GM06990 (cell line): ENCODE data around the gene DEFB119.
"Not testable (repeated sequence)": the region's sequence is repeated elsewhere in the genome, so short reads cannot be mapped to it uniquely, and the experiment has no call there.

Experiments
- DNase-seq: peaks from one replicate; pipeline ENCODE4 v3.0.0-alpha.2; 2011; ENCODE audit not compliant: insufficient read length; ENCODE audit errors: extremely low read depth
- H3K27me3 ChIP-seq: replicated peaks from 2 replicates; pipeline ENCODE4 v1.6.0; 2011; ENCODE audit warnings: low read length; ENCODE audit not compliant: control insufficient read depth, insufficient read depth
- H3K36me3 ChIP-seq: 2 replicates; pipeline ENCODE4 v1.5.1; 2011; ENCODE audit warnings: low read length; ENCODE audit not compliant: control insufficient read depth, insufficient read depth
- H3K4me3 ChIP-seq: replicated peaks from 2 replicates; pipeline ENCODE4 v1.5.1; 2011; ENCODE audit warnings: low read depth, mild to moderate bottlenecking, control low read depth, low read length
- TF ChIP-seq, protein P1 (sequence below): IDR thresholded peaks from 2 replicates; pipeline ENCODE4 v1.5.1; 2011; ENCODE audit warnings: low read length, control low read depth, mild to moderate bottlenecking, inconsistent platforms; ENCODE audit not compliant: insufficient read depth, poor library complexity, severe bottlenecking

DEFB119 gene, protein sequence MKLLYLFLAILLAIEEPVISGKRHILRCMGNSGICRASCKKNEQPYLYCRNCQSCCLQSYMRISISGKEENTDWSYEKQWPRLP

DNA sequence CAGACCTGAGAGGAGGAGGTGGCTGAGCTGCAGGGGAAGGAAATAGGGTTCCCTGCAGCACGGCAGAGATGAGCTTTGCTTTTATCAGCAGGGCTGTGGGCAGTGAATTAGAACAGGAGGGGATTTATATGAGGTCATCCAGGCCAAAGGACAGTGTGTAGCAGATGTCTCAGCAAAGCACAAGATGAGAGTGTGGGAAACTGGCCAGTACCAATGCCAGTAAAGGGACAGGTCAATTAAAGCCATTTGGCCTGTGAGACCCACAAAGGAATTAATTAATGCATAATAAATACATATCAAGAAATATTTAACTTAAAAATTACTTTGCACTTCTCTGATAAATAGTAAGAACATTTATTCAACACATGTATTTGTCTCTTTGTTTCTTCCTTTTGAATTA lies at the start of gene DEFB119:
TSS of gene DEFB119 (minus strand) at position 101 of the 400 bp plus-strand sequence. CDS start 107 bp downstream, outside the sequence.
- TF ChIP-seq, protein P1, sequence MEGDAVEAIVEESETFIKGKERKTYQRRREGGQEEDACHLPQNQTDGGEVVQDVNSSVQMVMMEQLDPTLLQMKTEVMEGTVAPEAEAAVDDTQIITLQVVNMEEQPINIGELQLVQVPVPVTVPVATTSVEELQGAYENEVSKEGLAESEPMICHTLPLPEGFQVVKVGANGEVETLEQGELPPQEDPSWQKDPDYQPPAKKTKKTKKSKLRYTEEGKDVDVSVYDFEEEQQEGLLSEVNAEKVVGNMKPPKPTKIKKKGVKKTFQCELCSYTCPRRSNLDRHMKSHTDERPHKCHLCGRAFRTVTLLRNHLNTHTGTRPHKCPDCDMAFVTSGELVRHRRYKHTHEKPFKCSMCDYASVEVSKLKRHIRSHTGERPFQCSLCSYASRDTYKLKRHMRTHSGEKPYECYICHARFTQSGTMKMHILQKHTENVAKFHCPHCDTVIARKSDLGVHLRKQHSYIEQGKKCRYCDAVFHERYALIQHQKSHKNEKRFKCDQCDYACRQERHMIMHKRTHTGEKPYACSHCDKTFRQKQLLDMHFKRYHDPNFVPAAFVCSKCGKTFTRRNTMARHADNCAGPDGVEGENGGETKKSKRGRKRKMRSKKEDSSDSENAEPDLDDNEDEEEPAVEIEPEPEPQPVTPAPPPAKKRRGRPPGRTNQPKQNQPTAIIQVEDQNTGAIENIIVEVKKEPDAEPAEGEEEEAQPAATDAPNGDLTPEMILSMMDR, result no peak
- no peak within 1 kb of the TSS for H3K4me3 ChIP-seq
- H3K27me3 ChIP-seq, result no peaks in the 10 kb centered on the region
- no peak for DNase-seq
- no peaks in the 10 kb centered on the region for H3K36me3 ChIP-seq

DNA sequence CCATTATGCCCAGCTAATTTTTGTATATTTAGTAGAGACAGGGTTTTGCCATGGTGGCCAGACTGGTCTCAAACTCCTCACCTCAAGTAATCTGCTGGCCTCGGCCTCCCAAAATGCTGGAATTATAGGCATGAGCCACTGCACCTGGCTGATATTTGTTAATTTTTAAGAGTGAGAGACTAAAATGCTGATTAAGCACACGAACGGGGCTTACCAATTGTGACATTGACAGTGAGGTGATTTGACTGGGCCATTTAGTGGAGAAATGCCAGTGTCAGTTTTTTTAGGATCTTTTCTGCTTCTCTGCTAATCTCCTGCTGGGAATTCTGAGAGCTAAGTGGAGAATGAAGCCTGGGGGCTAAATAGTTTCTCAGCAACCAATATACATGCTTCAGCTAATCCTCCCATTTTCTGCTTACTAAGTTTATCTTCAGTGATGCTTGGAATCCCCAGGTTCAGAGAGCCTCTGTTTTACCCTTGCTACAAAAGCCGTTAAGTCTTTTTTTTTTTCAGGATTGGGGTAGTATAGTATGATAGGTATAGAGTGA lies 40.3 kb upstream of the DEFB119 start:
- H3K36me3 ChIP-seq, result no peaks in the 10 kb centered on the region
- H3K27me3 ChIP-seq, result no peaks in the 10 kb centered on the region
- TF ChIP-seq, protein P1, result no peak
- H3K4me3 ChIP-seq, result no peak overlapping the region
- DNase-seq, result no peak

DNA sequence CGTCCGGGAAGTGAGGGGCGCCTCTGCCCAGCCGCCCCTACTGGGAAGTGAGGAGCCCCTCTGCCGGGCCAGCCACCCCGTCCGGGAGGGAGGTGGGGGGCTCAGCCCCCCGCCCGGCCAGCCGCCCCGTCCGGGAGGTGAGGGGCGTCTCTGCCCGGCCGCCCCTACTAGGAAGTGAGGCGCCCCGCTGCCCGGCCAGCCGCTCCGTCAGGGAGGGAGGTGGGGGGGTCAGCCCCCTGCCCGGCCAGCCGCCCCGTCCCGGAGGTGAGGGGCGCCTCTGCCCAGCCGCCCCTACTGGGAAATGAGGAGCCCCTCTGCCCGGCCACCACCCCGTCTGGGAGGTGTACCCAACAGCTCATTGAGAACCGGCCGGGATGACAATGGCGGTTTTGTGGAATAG lies 37.2 kb upstream of the DEFB119 start:
- H3K36me3 ChIP-seq, H3K27me3 ChIP-seq, H3K4me3 ChIP-seq, DNase-seq: not testable (repeated sequence)

DNA sequence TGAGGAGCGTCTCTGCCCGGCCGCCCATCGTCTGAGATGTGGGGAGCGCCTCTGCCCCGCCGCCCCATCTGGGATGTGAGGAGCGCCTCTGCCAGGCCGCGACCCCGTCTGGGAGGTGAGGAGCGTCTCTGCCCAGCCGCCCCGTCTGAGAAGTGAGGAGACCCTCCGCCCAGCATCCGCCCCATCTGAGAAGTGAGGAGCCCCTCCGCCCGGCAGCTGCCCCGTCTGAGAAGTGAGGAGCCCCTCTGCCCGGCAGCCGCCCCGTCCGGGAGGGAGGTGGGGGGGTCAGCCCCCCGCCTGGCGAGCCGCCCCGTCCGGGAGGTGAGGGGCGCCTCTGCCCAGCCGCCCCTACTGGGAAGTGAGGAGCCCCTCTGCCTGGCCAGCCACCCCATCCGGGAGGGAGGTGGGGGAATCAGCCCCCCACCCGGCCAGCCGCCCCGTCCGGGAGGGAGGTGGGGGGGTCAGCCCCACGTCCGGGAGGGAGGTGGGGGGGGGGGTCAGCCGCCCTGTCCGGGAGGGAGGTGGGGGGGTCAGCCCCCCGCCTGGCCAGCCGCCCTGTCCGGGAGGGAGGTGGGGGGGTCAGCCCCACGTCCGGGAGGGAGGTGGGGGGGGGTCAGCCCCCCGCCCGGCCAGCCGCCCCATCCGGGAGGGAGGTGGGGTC lies 36.6 kb upstream of the DEFB119 start:
- DNase-seq, result not testable (repeated sequence)

DNA sequence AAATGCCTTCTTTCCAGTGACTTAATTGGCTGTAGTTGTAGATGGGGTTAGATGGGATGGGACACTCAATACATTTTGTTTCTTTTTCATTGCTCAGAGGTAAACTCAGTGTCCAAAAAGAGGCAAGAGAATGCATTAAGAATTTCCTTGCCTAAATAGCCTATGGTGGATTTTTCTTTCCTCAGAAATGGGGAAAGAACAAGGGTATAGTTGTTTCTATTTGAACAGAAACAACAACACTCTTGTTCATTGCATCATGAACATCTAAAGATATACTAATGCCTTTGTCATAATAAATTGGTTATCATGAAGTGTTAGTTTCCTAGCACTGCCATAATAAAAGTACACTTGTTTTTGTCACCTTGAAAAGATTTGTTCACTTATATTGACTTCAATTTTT lies 35.4 kb upstream of the DEFB119 start:
- Histone ChIP-seq H3K4me3 (no peak overlapping the region), H3K27me3 (no peaks in the 10 kb centered on the region; the same call in 1 of the 2 replicates), H3K36me3 (no peaks in the 10 kb centered on the region)
- TF ChIP-seq, protein P1, result no peak
- DNase-seq, result no peak

More for the DNA sequence above, 36.6 kb upstream of the DEFB119 start:
- not testable (repeated sequence) for H3K27me3 ChIP-seq, H3K36me3 ChIP-seq, H3K4me3 ChIP-seq

DNA sequence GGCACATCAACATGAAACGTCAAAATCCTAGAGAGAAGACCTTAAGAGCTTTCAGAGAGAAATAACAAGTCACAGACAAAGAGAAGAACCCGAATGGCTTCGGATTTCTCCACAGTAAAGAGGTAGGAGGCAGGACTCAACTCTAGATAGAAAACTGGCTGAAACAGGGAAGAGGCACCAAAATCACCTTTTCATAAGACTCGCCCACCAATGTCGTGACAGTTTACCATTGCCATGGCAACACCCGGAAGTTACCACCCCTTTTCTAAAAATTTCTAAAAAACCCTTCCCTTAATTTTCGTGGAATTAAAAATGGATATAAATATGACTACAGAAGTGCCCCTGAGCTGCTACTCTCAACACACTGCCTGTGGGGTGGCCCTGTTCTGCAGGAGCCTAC lies 27.9 kb upstream of the DEFB119 start:
- DNase-seq, result no peak

More for the DNA sequence above, 27.9 kb upstream of the DEFB119 start:
- Histone ChIP-seq H3K4me3 (no peak overlapping the region), H3K36me3 (no peaks in the 10 kb centered on the region), H3K27me3 (no peaks in the 10 kb centered on the region)
- TF ChIP-seq, protein P1, result no peak
